Activated naive CD8-positive, alpha-beta T cell treated with anti-CD3 and anti-CD28 coated beads for 36 hours (primary cell): ENCODE data around the gene ZBTB9. TPM values are rescaled to one million over a fixed set of nuclear protein-coding genes. Genes with fewer than 3 reads are reported as not detected.
"Not testable (repeated sequence)": the region's sequence is repeated elsewhere in the genome, so short reads cannot be mapped to it uniquely, and the experiment has no call there.

Experiments used
- DNase-seq: peaks from one replicate; pipeline ENCODE4 v3.0.0; 2021
- H3K27ac Mint-ChIP-seq: one replicate; pipeline ENCODE4 v1.8.0; 2022; ENCODE audit warnings: mild to moderate bottlenecking, moderate library complexity, mixed read lengths
- H3K27me3 Mint-ChIP-seq: one replicate; pipeline ENCODE4 v1.8.0; 2022; ENCODE audit warnings: mild to moderate bottlenecking, mixed read lengths
- H3K36me3 Mint-ChIP-seq: one replicate; pipeline ENCODE4 v1.8.0; 2021; ENCODE audit warnings: mild to moderate bottlenecking, mixed read lengths
- H3K4me1 Mint-ChIP-seq: one replicate; pipeline ENCODE4 v1.8.0; 2021; ENCODE audit warnings: mixed read lengths
- H3K4me3 Mint-ChIP-seq: one replicate; pipeline ENCODE4 v1.8.0; 2022; ENCODE audit warnings: mild to moderate bottlenecking, moderate library complexity, mixed read lengths
- H3K9me3 Mint-ChIP-seq: one replicate; pipeline ENCODE4 v1.8.0; 2022; ENCODE audit warnings: mixed read lengths
- total RNA-seq, 2 experiments: library from RNA; stranded (reverse); gene quantifications; one replicate each; pipeline ENCODE4 v1.2.3, GENCODE V29; 2021

ZBTB9 gene
- total RNA-seq, 2 experiments from 2014 or later, result 11.3 to 11.7 TPM

- Mint-ChIP-seq H3K9me3 (no peaks in the 10 kb centered on the region), H3K4me3 (no peak overlapping the region), H3K27me3 (no peaks in the 10 kb centered on the region), H3K36me3 (peaks cover 29% of the 10 kb centered on the region), H3K27ac (no peak overlapping the region), H3K4me1 (peaks cover 23% of the 10 kb centered on the region)
- no peak for DNase-seq
These were observed 1.8 kb downstream of the ZBTB9 start for GRCh38 chr6:33456156-33456555.

- H3K27me3 Mint-ChIP-seq, result peaks cover 4% of the 10 kb centered on the region
- no peak for DNase-seq
- H3K36me3 Mint-ChIP-seq, result peaks cover 24% of the 10 kb centered on the region
- H3K4me3 Mint-ChIP-seq, result no peak overlapping the region
- peaks cover 17% of the 10 kb centered on the region for H3K4me1 Mint-ChIP-seq
- H3K27ac Mint-ChIP-seq, result no peak overlapping the region
- no peaks in the 10 kb centered on the region for H3K9me3 Mint-ChIP-seq
These were observed 4.3 kb downstream of the ZBTB9 start for GRCh38 chr6:33458676-33459075.

GRCh38 chr6:33459226-33459625, 4.8 kb downstream of the ZBTB9 start:
- no peak overlapping the region for H3K4me3 Mint-ChIP-seq
- H3K9me3 Mint-ChIP-seq, result no peaks in the 10 kb centered on the region
- DNase-seq, result no peak
- H3K4me1 Mint-ChIP-seq, result peaks cover 16% of the 10 kb centered on the region
- peaks cover 24% of the 10 kb centered on the region for H3K36me3 Mint-ChIP-seq
- no peak overlapping the region for H3K27ac Mint-ChIP-seq
- peaks cover 4% of the 10 kb centered on the region for H3K27me3 Mint-ChIP-seq

- Mint-ChIP-seq H3K9me3 (no peaks in the 10 kb centered on the region), H3K27ac (no peak overlapping the region), H3K4me1 (no peaks in the 10 kb centered on the region), H3K4me3 (no peak overlapping the region), H3K27me3 (peaks cover 4% of the 10 kb centered on the region), H3K36me3 (no peaks in the 10 kb centered on the region)
- no peak for DNase-seq
These were observed 11.8 kb downstream of the ZBTB9 start for GRCh38 chr6:33466075-33466735.

GRCh38 chr6:33467091-33467490, 12.7 kb downstream of the ZBTB9 start:
- H3K36me3 Mint-ChIP-seq, result no peaks in the 10 kb centered on the region
- H3K27me3 Mint-ChIP-seq, result peaks cover 1% of the 10 kb centered on the region
- H3K27ac Mint-ChIP-seq, result no peak overlapping the region
- no peak for DNase-seq
- no peaks in the 10 kb centered on the region for H3K4me1 Mint-ChIP-seq
- H3K4me3 Mint-ChIP-seq, result no peak overlapping the region
- H3K9me3 Mint-ChIP-seq, result no peaks in the 10 kb centered on the region

- Mint-ChIP-seq H3K36me3 (no peaks in the 10 kb centered on the region), H3K9me3 (no peaks in the 10 kb centered on the region), H3K4me3 (no peak overlapping the region), H3K4me1 (no peaks in the 10 kb centered on the region), H3K27ac (no peak overlapping the region), H3K27me3 (no peaks in the 10 kb centered on the region)
- DNase-seq, result no peak
These were observed 15.3 kb downstream of the ZBTB9 start for GRCh38 chr6:33469661-33470060.

- no peaks in the 10 kb centered on the region for H3K27me3 Mint-ChIP-seq
- no peak overlapping the region for H3K4me3 Mint-ChIP-seq
- H3K36me3 Mint-ChIP-seq, result no peaks in the 10 kb centered on the region
- no peaks in the 10 kb centered on the region for H3K9me3 Mint-ChIP-seq
- DNase-seq, result no peak
- no peaks in the 10 kb centered on the region for H3K4me1 Mint-ChIP-seq
- no peak overlapping the region for H3K27ac Mint-ChIP-seq
These were observed 23.5 kb downstream of the ZBTB9 start for GRCh38 chr6:33477864-33478263.

GRCh38 chr6:33481192-33481591, 26.8 kb downstream of the ZBTB9 start:
- H3K4me3 Mint-ChIP-seq, result no peak overlapping the region
- no peaks in the 10 kb centered on the region for H3K36me3 Mint-ChIP-seq
- H3K9me3 Mint-ChIP-seq, result no peaks in the 10 kb centered on the region
- no peaks in the 10 kb centered on the region for H3K27me3 Mint-ChIP-seq
- no peak overlapping the region for H3K27ac Mint-ChIP-seq
- DNase-seq, result no peak
- H3K4me1 Mint-ChIP-seq, result no peaks in the 10 kb centered on the region

GRCh38 chr6:33482620-33483019, 28.2 kb downstream of the ZBTB9 start:
- not testable (repeated sequence) for DNase-seq, H3K27me3 Mint-ChIP-seq, H3K27ac Mint-ChIP-seq

GRCh38 chr6:33483678-33484077, 29.3 kb downstream of the ZBTB9 start:
- Mint-ChIP-seq H3K27ac (no peak overlapping the region), H3K27me3 (no peaks in the 10 kb centered on the region), H3K9me3 (no peaks in the 10 kb centered on the region), H3K36me3 (no peaks in the 10 kb centered on the region), H3K4me3 (no peak overlapping the region), H3K4me1 (no peaks in the 10 kb centered on the region)
- DNase-seq, result no peak

More at GRCh38 chr6:33482620-33483019, 28.2 kb downstream of the ZBTB9 start:
- not testable (repeated sequence) for H3K4me3 Mint-ChIP-seq, H3K9me3 Mint-ChIP-seq, H3K4me1 Mint-ChIP-seq, H3K36me3 Mint-ChIP-seq

- not testable (repeated sequence) for H3K27ac Mint-ChIP-seq, H3K27me3 Mint-ChIP-seq, H3K4me3 Mint-ChIP-seq, DNase-seq, H3K9me3 Mint-ChIP-seq, H3K36me3 Mint-ChIP-seq, H3K4me1 Mint-ChIP-seq
These were observed 30.4 kb downstream of the ZBTB9 start for GRCh38 chr6:33484673-33485262.

- not testable (repeated sequence) for H3K27ac Mint-ChIP-seq, H3K27me3 Mint-ChIP-seq, H3K36me3 Mint-ChIP-seq, H3K4me1 Mint-ChIP-seq, DNase-seq, H3K9me3 Mint-ChIP-seq, H3K4me3 Mint-ChIP-seq
These were observed 31.3 kb downstream of the ZBTB9 start for GRCh38 chr6:33485680-33486079.

GRCh38 chr6:33488339-33488738, 34.0 kb downstream of the ZBTB9 start:
- Mint-ChIP-seq H3K27me3 (peaks cover 3% of the 10 kb centered on the region), H3K4me1 (no peaks in the 10 kb centered on the region), H3K9me3 (no peaks in the 10 kb centered on the region), H3K27ac (no peak overlapping the region), H3K36me3 (no peaks in the 10 kb centered on the region), H3K4me3 (no peak overlapping the region)
- DNase-seq, result no peak

- Mint-ChIP-seq H3K9me3 (no peaks in the 10 kb centered on the region), H3K27ac (no peak overlapping the region), H3K4me1 (no peaks in the 10 kb centered on the region), H3K27me3 (peaks cover 3% of the 10 kb centered on the region), H3K36me3 (no peaks in the 10 kb centered on the region), H3K4me3 (no peak overlapping the region)
- DNase-seq, result no peak
These were observed 35.8 kb downstream of the ZBTB9 start for GRCh38 chr6:33490198-33490597.

GRCh38 chr6:33490621-33491020, 36.2 kb downstream of the ZBTB9 start:
- no peaks in the 10 kb centered on the region for H3K4me1 Mint-ChIP-seq
- H3K9me3 Mint-ChIP-seq, result no peaks in the 10 kb centered on the region
- H3K4me3 Mint-ChIP-seq, result no peak overlapping the region
- no peak overlapping the region for H3K27ac Mint-ChIP-seq
- peaks cover 3% of the 10 kb centered on the region for H3K27me3 Mint-ChIP-seq
- no peak for DNase-seq
- H3K36me3 Mint-ChIP-seq, result no peaks in the 10 kb centered on the region

- H3K27me3 Mint-ChIP-seq, result peaks cover 3% of the 10 kb centered on the region
- no peaks in the 10 kb centered on the region for H3K36me3 Mint-ChIP-seq
- H3K4me1 Mint-ChIP-seq, result no peaks in the 10 kb centered on the region
- DNase-seq, result no peak
- no peaks in the 10 kb centered on the region for H3K9me3 Mint-ChIP-seq
- H3K4me3 Mint-ChIP-seq, result no peak overlapping the region
- no peak overlapping the region for H3K27ac Mint-ChIP-seq
These were observed 37.7 kb downstream of the ZBTB9 start for GRCh38 chr6:33492093-33492492.
